Activated T-helper 1 cell treated with anti-CD3 and anti-CD28 coated beads, Interleukin-12 subunit alpha, Interleukin-12 subunit beta, Interleukin-2, Interleukin-4 antibody, amounts not matched to agents 30 ng/mL and 10 ng/mL and 1 ng/mL, durations not matched to agents 14 hours and 24 hours and 36 hours (primary cell): Measurements from ENCODE around the gene HEATR5A. TPM values are rescaled to one million over a fixed set of nuclear protein-coding genes. Genes with fewer than 3 reads are reported as not detected.
A peak's percentile ranks its signal among the peaks of the same experiment; 100 is the strongest.
"Not testable (repeated sequence)": the region's sequence is repeated elsewhere in the genome, so short reads cannot be mapped to it uniquely, and the experiment has no call there.

Source experiments
- DNase-seq: peaks from one replicate; pipeline ENCODE4 v3.0.0; 2021; ENCODE audit warnings: low spot score
- H3K27ac Mint-ChIP-seq: one replicate; pipeline ENCODE4 v1.8.0; 2021; ENCODE audit warnings: mild to moderate bottlenecking, mixed read lengths
- H3K27me3 Mint-ChIP-seq: one replicate; pipeline ENCODE4 v1.8.0; 2022; ENCODE audit warnings: mild to moderate bottlenecking, moderate library complexity, mixed read lengths; ENCODE audit not compliant: insufficient read depth
- H3K36me3 Mint-ChIP-seq: one replicate; pipeline ENCODE4 v1.8.0; 2021; ENCODE audit warnings: low read depth, mixed read lengths
- H3K4me1 Mint-ChIP-seq: one replicate; pipeline ENCODE4 v1.8.0; 2021; ENCODE audit warnings: low read depth, mixed read lengths
- H3K4me3 Mint-ChIP-seq: one replicate; pipeline ENCODE4 v1.8.0; 2021; ENCODE audit warnings: mild to moderate bottlenecking, moderate library complexity, mixed read lengths
- H3K9me3 Mint-ChIP-seq: one replicate; pipeline ENCODE4 v1.8.0; 2021; ENCODE audit warnings: mixed read lengths
- intact Hi-C: fragments of 100-400 bp; cut with micrococcal nuclease; formaldehyde crosslinking; loops from one replicate; pipeline ENCODE4 v1.15.1; 2024
- total RNA-seq: library from RNA; stranded (reverse); gene quantifications from 2 replicates; pipeline ENCODE4 v1.2.3, GENCODE V29; 2022

HEATR5A gene
- total RNA-seq, 1 donor from 2014 or later: 26.4 TPM

GRCh38 chr14:31377433-31377832, 42.9 kb downstream of the HEATR5A start:
- Mint-ChIP-seq H3K36me3 (peaks cover 30% of the 10 kb centered on the region), H3K4me3 (no peak overlapping the region), H3K27ac (peak overlapping the region; percentile 40), H3K4me1 (peaks cover 23% of the 10 kb centered on the region), H3K9me3 (no peaks in the 10 kb centered on the region), H3K27me3 (no peaks in the 10 kb centered on the region)
- intact Hi-C loops: no loop called here
- no peak for DNase-seq

GRCh38 chr14:31371646-31372045, 48.7 kb downstream of the HEATR5A start:
- Mint-ChIP-seq H3K27me3 (no peaks in the 10 kb centered on the region), H3K36me3 (peaks cover 24% of the 10 kb centered on the region), H3K4me3 (peak overlapping the region; percentile 30), H3K27ac (peak overlapping the region; percentile 52), H3K9me3 (no peaks in the 10 kb centered on the region), H3K4me1 (peaks cover 22% of the 10 kb centered on the region)
- DNase-seq: no peak
- intact Hi-C loops: no loop called here

GRCh38 chr14:31363331-31364073, 56.8 kb downstream of the HEATR5A start:
- Mint-ChIP-seq H3K27me3 (no peaks in the 10 kb centered on the region), H3K4me3 (no peak overlapping the region), H3K9me3 (no peaks in the 10 kb centered on the region), H3K27ac (no peak overlapping the region), H3K4me1 (no peaks in the 10 kb centered on the region), H3K36me3 (peaks cover 6% of the 10 kb centered on the region)
- DNase-seq: no peak
- intact Hi-C loops: no loop called here

- Mint-ChIP-seq H3K36me3 (peaks cover 6% of the 10 kb centered on the region), H3K27ac (no peak overlapping the region), H3K4me3 (no peak overlapping the region), H3K9me3 (no peaks in the 10 kb centered on the region), H3K27me3 (no peaks in the 10 kb centered on the region), H3K4me1 (no peaks in the 10 kb centered on the region)
- DNase-seq: no peak
- intact Hi-C loops: no loop called here
These were observed 57.6 kb downstream of the HEATR5A start for GRCh38 chr14:31362746-31363145.

GRCh38 chr14:31361761-31362160, 58.6 kb downstream of the HEATR5A start:
- H3K4me1 Mint-ChIP-seq, H3K9me3 Mint-ChIP-seq, H3K36me3 Mint-ChIP-seq, intact Hi-C loops, H3K4me3 Mint-ChIP-seq, H3K27me3 Mint-ChIP-seq, DNase-seq, H3K27ac Mint-ChIP-seq: not testable (repeated sequence)

GRCh38 chr14:31360919-31361662, 59.3 kb downstream of the HEATR5A start:
- Mint-ChIP-seq H3K27me3 (no peaks in the 10 kb centered on the region), H3K36me3 (peaks cover 6% of the 10 kb centered on the region), H3K27ac (no peak overlapping the region), H3K4me3 (no peak overlapping the region), H3K4me1 (no peaks in the 10 kb centered on the region), H3K9me3 (no peaks in the 10 kb centered on the region)
- no peak for DNase-seq
- intact Hi-C loops: no loop called here

GRCh38 chr14:31357279-31357678, 63.1 kb downstream of the HEATR5A start:
- no peak for DNase-seq
- Mint-ChIP-seq H3K9me3 (no peaks in the 10 kb centered on the region), H3K27me3 (no peaks in the 10 kb centered on the region), H3K27ac (no peak overlapping the region), H3K4me1 (no peaks in the 10 kb centered on the region), H3K4me3 (no peak overlapping the region), H3K36me3 (peaks cover 9% of the 10 kb centered on the region)
- intact Hi-C loops: loop anchor here (5.0 kb wide), 4 partner anchors 195 to 700 kb away; no protein-coding TSS in a partner anchor

- H3K4me1 Mint-ChIP-seq: no peaks in the 10 kb centered on the region
- H3K27ac Mint-ChIP-seq: no peak overlapping the region
- no peak for DNase-seq
- H3K36me3 Mint-ChIP-seq: peaks cover 15% of the 10 kb centered on the region
- H3K27me3 Mint-ChIP-seq: no peaks in the 10 kb centered on the region
- no peak overlapping the region for H3K4me3 Mint-ChIP-seq
- intact Hi-C loops: no loop called here
- H3K9me3 Mint-ChIP-seq: no peaks in the 10 kb centered on the region
These were observed 74.3 kb downstream of the HEATR5A start for GRCh38 chr14:31346097-31346496.

GRCh38 chr14:31341280-31341679, 79.1 kb downstream of the HEATR5A start:
- intact Hi-C loops: no loop called here
- no peaks in the 10 kb centered on the region for H3K27me3 Mint-ChIP-seq
- no peak overlapping the region for H3K27ac Mint-ChIP-seq
- no peaks in the 10 kb centered on the region for H3K4me1 Mint-ChIP-seq
- no peak overlapping the region for H3K4me3 Mint-ChIP-seq
- H3K9me3 Mint-ChIP-seq: no peaks in the 10 kb centered on the region
- H3K36me3 Mint-ChIP-seq: peaks cover 14% of the 10 kb centered on the region
- no peak for DNase-seq

- intact Hi-C loops: no loop called here
- no peak for DNase-seq
- no peaks in the 10 kb centered on the region for H3K4me1 Mint-ChIP-seq
- peaks cover 12% of the 10 kb centered on the region for H3K36me3 Mint-ChIP-seq
- no peak overlapping the region for H3K27ac Mint-ChIP-seq
- H3K4me3 Mint-ChIP-seq: no peak overlapping the region
- H3K9me3 Mint-ChIP-seq: no peaks in the 10 kb centered on the region
- no peaks in the 10 kb centered on the region for H3K27me3 Mint-ChIP-seq
These were observed 79.9 kb downstream of the HEATR5A start for GRCh38 chr14:31340297-31341063.

- H3K9me3 Mint-ChIP-seq: no peaks in the 10 kb centered on the region
- H3K27me3 Mint-ChIP-seq: no peaks in the 10 kb centered on the region
- no peak for DNase-seq
- no peak overlapping the region for H3K4me3 Mint-ChIP-seq
- intact Hi-C loops: no loop called here
- H3K4me1 Mint-ChIP-seq: no peaks in the 10 kb centered on the region
- no peak overlapping the region for H3K27ac Mint-ChIP-seq
- H3K36me3 Mint-ChIP-seq: peaks cover 12% of the 10 kb centered on the region
These were observed 80.6 kb downstream of the HEATR5A start for GRCh38 chr14:31339743-31340142.

- Mint-ChIP-seq H3K27ac (no peak overlapping the region), H3K4me3 (no peak overlapping the region), H3K36me3 (peaks cover 7% of the 10 kb centered on the region), H3K4me1 (no peaks in the 10 kb centered on the region), H3K9me3 (no peaks in the 10 kb centered on the region), H3K27me3 (no peaks in the 10 kb centered on the region)
- intact Hi-C loops: no loop called here
- DNase-seq: no peak
These were observed 83.0 kb downstream of the HEATR5A start for GRCh38 chr14:31337331-31337730.

GRCh38 chr14:31336646-31337045, 83.7 kb downstream of the HEATR5A start:
- no peak overlapping the region for H3K27ac Mint-ChIP-seq
- H3K27me3 Mint-ChIP-seq: no peaks in the 10 kb centered on the region
- intact Hi-C loops: no loop called here
- H3K36me3 Mint-ChIP-seq: peaks cover 14% of the 10 kb centered on the region
- H3K4me1 Mint-ChIP-seq: no peaks in the 10 kb centered on the region
- H3K9me3 Mint-ChIP-seq: peaks cover 4% of the 10 kb centered on the region
- no peak overlapping the region for H3K4me3 Mint-ChIP-seq
- DNase-seq: no peak
